ENCODE results near the gene N4BP2L2.

DNA sequence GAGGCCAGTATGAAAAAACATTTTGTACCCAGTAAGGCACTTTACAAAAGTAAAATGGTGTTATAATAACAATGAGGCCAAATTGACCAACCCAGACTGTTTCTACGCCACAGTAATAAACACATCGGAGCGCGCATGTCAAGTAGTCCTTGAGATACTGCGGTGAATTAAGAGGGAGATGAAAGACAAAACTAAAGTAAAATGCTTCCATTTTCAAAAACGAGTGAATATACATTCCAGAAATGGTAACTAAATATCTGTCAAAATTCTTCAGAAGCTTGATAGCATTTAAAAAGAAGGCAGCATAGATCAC, 129.6 kb downstream of the N4BP2L2 start:
- no peak for TF ChIP-seq SRY (CRISPR knock-in tag; IDR thresholded peaks at IDR 0.05)
- no peak for TF ChIP-seq ZNF280B (CRISPR knock-in tag; IDR thresholded peaks at IDR 0.05; ENCODE audit: borderline replicate concordance)
- TF ChIP-seq YY1 (IDR thresholded peaks at IDR 0.05; ENCODE audit: insufficient read depth, insufficient replicate concordance, low read depth, low read length), result no peak
- TF ChIP-seq CTCF (CRISPR knock-in tag; IDR thresholded peaks at IDR 0.05), result no peak
- no peak for TF ChIP-seq ZNF644 (CRISPR knock-in tag; IDR thresholded peaks at IDR 0.05; ENCODE audit: low read depth)
- no peak for TF ChIP-seq CREM (IDR thresholded peaks at IDR 0.05)
- no peak for TF ChIP-seq CREM (CRISPR knock-in tag; IDR thresholded peaks at IDR 0.05)
- TF ChIP-seq EZH2 (conservative IDR thresholded peaks at IDR 0.05; ENCODE audit: low read depth, low read length), result no peak
- TF ChIP-seq, protein P1, sequence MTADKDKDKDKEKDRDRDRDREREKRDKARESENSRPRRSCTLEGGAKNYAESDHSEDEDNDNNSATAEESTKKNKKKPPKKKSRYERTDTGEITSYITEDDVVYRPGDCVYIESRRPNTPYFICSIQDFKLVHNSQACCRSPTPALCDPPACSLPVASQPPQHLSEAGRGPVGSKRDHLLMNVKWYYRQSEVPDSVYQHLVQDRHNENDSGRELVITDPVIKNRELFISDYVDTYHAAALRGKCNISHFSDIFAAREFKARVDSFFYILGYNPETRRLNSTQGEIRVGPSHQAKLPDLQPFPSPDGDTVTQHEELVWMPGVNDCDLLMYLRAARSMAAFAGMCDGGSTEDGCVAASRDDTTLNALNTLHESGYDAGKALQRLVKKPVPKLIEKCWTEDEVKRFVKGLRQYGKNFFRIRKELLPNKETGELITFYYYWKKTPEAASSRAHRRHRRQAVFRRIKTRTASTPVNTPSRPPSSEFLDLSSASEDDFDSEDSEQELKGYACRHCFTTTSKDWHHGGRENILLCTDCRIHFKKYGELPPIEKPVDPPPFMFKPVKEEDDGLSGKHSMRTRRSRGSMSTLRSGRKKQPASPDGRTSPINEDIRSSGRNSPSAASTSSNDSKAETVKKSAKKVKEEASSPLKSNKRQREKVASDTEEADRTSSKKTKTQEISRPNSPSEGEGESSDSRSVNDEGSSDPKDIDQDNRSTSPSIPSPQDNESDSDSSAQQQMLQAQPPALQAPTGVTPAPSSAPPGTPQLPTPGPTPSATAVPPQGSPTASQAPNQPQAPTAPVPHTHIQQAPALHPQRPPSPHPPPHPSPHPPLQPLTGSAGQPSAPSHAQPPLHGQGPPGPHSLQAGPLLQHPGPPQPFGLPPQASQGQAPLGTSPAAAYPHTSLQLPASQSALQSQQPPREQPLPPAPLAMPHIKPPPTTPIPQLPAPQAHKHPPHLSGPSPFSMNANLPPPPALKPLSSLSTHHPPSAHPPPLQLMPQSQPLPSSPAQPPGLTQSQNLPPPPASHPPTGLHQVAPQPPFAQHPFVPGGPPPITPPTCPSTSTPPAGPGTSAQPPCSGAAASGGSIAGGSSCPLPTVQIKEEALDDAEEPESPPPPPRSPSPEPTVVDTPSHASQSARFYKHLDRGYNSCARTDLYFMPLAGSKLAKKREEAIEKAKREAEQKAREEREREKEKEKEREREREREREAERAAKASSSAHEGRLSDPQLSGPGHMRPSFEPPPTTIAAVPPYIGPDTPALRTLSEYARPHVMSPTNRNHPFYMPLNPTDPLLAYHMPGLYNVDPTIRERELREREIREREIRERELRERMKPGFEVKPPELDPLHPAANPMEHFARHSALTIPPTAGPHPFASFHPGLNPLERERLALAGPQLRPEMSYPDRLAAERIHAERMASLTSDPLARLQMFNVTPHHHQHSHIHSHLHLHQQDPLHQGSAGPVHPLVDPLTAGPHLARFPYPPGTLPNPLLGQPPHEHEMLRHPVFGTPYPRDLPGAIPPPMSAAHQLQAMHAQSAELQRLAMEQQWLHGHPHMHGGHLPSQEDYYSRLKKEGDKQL (CRISPR knock-in tag; IDR thresholded peaks at IDR 0.05; ENCODE audit: low read depth), result no peak
- TF ChIP-seq EP300 (IDR thresholded peaks at IDR 0.05; ENCODE audit: low read depth in 2 of 2, low read length in 2 of 2), result no peak
- no peak for TF ChIP-seq EP300 (CRISPR knock-in tag; IDR thresholded peaks at IDR 0.05; ENCODE audit: borderline replicate concordance)
- TF ChIP-seq MED8 (CRISPR knock-in tag; IDR thresholded peaks at IDR 0.05; ENCODE audit: insufficient replicate concordance), result no peak
- no peak for TF ChIP-seq SALL2 (CRISPR knock-in tag; IDR thresholded peaks at IDR 0.05)
- no peak for TF ChIP-seq PATZ1 (CRISPR knock-in tag; IDR thresholded peaks at IDR 0.05)
